CD4-positive, alpha-beta memory T cell (primary cell): ENCODE measurements around the gene CENPB. TPM values are rescaled to one million over a fixed set of nuclear protein-coding genes. Genes with fewer than 3 reads are reported as not detected.

Experiments used
- CTCF ChIA-PET: fragments of 350-600 bp; sonication (Branson Sonifier 250); formaldehyde crosslinking; loops from one replicate; lab custom pipeline; 2021; ENCODE audit warnings: inconsistent platforms; ENCODE audit not compliant: partially characterized antibody; lab: Charles Lee
- POLR2A ChIA-PET: fragments of 350-600 bp; sonication (Branson Sonifier 250); formaldehyde crosslinking; loops from one replicate; lab custom pipeline; 2021; ENCODE audit not compliant: partially characterized antibody; lab: Charles Lee
- DNase-seq, 5 donors: peaks; one replicate each; pipeline versions ENCODE4 v3.0.0 to v3.0.0-alpha.2; 2020 to 2022; ENCODE audit warnings: mixed read lengths in 1 of 5
- H3K27ac ChIP-seq: one replicate; pipeline ENCODE4 v1.7.0; 2013; ENCODE audit warnings: low read depth, low read length
- H3K27me3 ChIP-seq: 2 replicates; pipeline ENCODE4 v1.7.0; 2013; ENCODE audit warnings: mild to moderate bottlenecking, low read length, moderate library complexity; ENCODE audit not compliant: insufficient read depth
- H3K36me3 ChIP-seq: 2 replicates; pipeline ENCODE4 v1.7.0; 2013; ENCODE audit warnings: mild to moderate bottlenecking, low read length, moderate library complexity; ENCODE audit not compliant: insufficient read depth
- H3K4me1 ChIP-seq: 2 replicates; pipeline ENCODE4 v1.7.0; 2013; ENCODE audit warnings: mild to moderate bottlenecking, low read length, moderate library complexity; ENCODE audit not compliant: insufficient read depth
- H3K4me3 ChIP-seq, 2 donors: one replicate each; pipeline ENCODE4 v1.7.0; 2013; ENCODE audit warnings: low read length in 2 of 2, mild to moderate bottlenecking in 1 of 2
- H3K9me3 ChIP-seq, 2 donors: one replicate each; pipeline ENCODE4 v1.7.0; 2013; ENCODE audit warnings: low read length in 2 of 2, control low read depth in 1 of 2; ENCODE audit not compliant: control insufficient read depth in 1 of 2
- H3K27ac Mint-ChIP-seq, 7 donors: one replicate each; pipeline ENCODE4 v1.8.0; 2020 to 2021; ENCODE audit warnings: mixed read lengths in 7 of 7, mild to moderate bottlenecking in 6 of 7, inconsistent platforms in 3 of 7, moderate library complexity in 3 of 7
- H3K27me3 Mint-ChIP-seq, 2 donors: one replicate each; pipeline ENCODE4 v1.8.0; 2020 to 2021; ENCODE audit warnings: mixed read lengths in 2 of 2
- H3K36me3 Mint-ChIP-seq, 2 donors: one replicate each; pipeline ENCODE4 v1.8.0; 2020 to 2021; ENCODE audit warnings: mixed read lengths in 2 of 2, inconsistent platforms in 1 of 2, mild to moderate bottlenecking in 1 of 2
- H3K4me1 Mint-ChIP-seq, 4 donors: one replicate each; pipeline ENCODE4 v1.8.0; 2020 to 2021; ENCODE audit warnings: mixed read lengths in 4 of 4, mild to moderate bottlenecking in 1 of 4
- H3K4me3 Mint-ChIP-seq, 8 donors: one replicate each; pipeline ENCODE4 v1.8.0; 2020 to 2021; ENCODE audit warnings: mixed read lengths in 8 of 8, mild to moderate bottlenecking in 7 of 8, moderate library complexity in 6 of 8, inconsistent platforms in 3 of 8
- H3K9me3 Mint-ChIP-seq, 8 donors: one replicate each; pipeline ENCODE4 v1.8.0; 2020 to 2021; ENCODE audit warnings: mixed read lengths in 8 of 8, mild to moderate bottlenecking in 5 of 8, inconsistent platforms in 3 of 8, moderate library complexity in 1 of 8
- intact Hi-C: fragments of 100-400 bp; cut with micrococcal nuclease; formaldehyde crosslinking; loops from one replicate; pipeline ENCODE4 v1.15.1; 2023
- polyA plus RNA-seq, 2 donors: library from polyadenylated mRNA; unstranded; fragments of 300-500 nt; fragmentation: Illumina TruSeq; gene quantifications; one replicate each; pipeline ENCODE4 v1.2.3, GENCODE V29; 2021
- total RNA-seq, 2 experiments: library from RNA; stranded (reverse); gene quantifications; one replicate each; pipeline ENCODE4 v1.2.3, GENCODE V29; 2021

The CENPB gene
- total and polyA plus RNA-seq, 4 experiments from 2014 or later = 0.56 to 56.7 (median 27.1) TPM

DNA sequence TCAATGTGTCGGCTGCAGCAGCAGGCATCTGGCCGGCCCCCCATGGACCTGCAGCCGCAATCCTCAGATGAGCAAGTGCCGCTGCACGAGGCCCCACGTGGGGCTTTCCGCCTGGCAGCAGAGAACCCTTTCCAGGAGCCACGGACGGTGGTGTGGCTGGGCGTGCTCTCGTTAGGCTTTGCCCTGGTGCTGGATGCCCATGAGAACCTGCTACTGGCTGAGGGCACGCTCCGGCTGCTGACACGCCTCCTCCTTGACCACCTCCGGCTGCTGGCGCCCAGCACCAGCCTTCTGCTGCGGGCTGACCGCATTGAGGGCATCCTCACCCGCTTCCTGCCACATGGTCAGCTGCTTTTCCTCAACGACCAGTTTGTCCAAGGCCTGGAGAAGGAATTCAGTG is 37.3 kb upstream of the CENPB start:
- Mint-ChIP-seq H3K4me1 (peaks cover 9 to 30% (median 20%) of the 10 kb centered on the region in 4 donors), H3K27ac (no peak overlapping the region), H3K4me3 (no peak overlapping the region), H3K27me3 (no peaks in the 10 kb centered on the region), H3K36me3 (peaks cover 11 to 41% of the 10 kb centered on the region in 2 donors), H3K9me3 (no peaks in the 10 kb centered on the region)
- Histone ChIP-seq H3K27me3 (no peaks in the 10 kb centered on the region), H3K4me3 (no peak overlapping the region), H3K9me3 (no peaks in the 10 kb centered on the region), H3K36me3 (peaks cover 20% of the 10 kb centered on the region), H3K27ac (no peak overlapping the region), H3K4me1 (peaks cover 22% of the 10 kb centered on the region)
- intact Hi-C loops = loop anchor here (10.0 kb wide), 1 partner anchor 261 kb away; no protein-coding TSS in a partner anchor
- ChIA-PET CTCF (no interaction called here), POLR2A (interaction anchor here (1.0 kb wide), 1 partner anchor 37 kb away, joined by 3 read pairs; the partner anchor contains the start of gene CENPB)
- no peak for DNase-seq

DNA sequence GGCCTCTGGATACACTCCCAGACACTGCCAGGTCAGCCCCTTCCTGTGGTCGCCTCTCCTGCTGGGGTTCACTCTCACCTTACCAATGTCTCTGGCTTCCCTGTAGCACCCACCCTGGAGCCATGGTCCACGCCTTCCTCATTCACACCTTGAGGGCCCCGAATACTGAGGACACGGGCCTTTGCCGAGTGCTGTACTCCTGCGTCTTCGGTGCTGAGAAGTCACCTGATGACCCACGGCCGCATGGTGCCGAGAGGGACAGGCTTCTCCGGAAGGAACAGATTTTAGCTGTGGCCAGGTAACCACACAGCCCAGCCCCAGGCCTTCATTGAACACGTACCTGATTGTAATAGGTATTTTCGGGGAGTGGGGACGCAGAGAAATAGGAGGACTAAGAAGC is 35.5 kb upstream of the CENPB start:
- H3K27ac ChIP-seq = no peak overlapping the region
- H3K36me3 ChIP-seq = peaks cover 20% of the 10 kb centered on the region
- Mint-ChIP-seq H3K27me3 (no peaks in the 10 kb centered on the region), H3K9me3 (no peaks in the 10 kb centered on the region), H3K4me1 (peaks cover 18 to 49% (median 35%) of the 10 kb centered on the region in 4 donors), H3K4me3 (peak overlapping the region in 5 of 8 donors; percentile 83 to 94 (median 88)), H3K36me3 (peaks cover 11 to 34% of the 10 kb centered on the region in 2 donors), H3K27ac (peak overlapping the region in 6 of 7 donors; percentile 96 to 99 (median 99))
- DNase-seq = no peak
- H3K27me3 ChIP-seq = no peaks in the 10 kb centered on the region
- H3K9me3 ChIP-seq = no peaks in the 10 kb centered on the region
- ChIA-PET CTCF (interaction anchor here (1.6 to 2.4 kb wide), 4 partner anchors 23 to 54 kb away, joined by 6 to 33 read pairs (median 14); partner anchors contain the start of genes ADISSP and CDC25B), POLR2A (interaction anchor here (1.5 to 6.1 kb wide), 5 partner anchors 34 to 216 kb away, joined by 3 to 180 read pairs (median 19); partner anchors contain the start of genes ADISSP, CENPB and SPEF1)
- peaks cover 37% of the 10 kb centered on the region for H3K4me1 ChIP-seq
- intact Hi-C loops = loop anchor here (2.0 to 10.0 kb wide), 2 partner anchors 33 to 263 kb away; no protein-coding TSS in a partner anchor
- H3K4me3 ChIP-seq = no peak overlapping the region

DNA sequence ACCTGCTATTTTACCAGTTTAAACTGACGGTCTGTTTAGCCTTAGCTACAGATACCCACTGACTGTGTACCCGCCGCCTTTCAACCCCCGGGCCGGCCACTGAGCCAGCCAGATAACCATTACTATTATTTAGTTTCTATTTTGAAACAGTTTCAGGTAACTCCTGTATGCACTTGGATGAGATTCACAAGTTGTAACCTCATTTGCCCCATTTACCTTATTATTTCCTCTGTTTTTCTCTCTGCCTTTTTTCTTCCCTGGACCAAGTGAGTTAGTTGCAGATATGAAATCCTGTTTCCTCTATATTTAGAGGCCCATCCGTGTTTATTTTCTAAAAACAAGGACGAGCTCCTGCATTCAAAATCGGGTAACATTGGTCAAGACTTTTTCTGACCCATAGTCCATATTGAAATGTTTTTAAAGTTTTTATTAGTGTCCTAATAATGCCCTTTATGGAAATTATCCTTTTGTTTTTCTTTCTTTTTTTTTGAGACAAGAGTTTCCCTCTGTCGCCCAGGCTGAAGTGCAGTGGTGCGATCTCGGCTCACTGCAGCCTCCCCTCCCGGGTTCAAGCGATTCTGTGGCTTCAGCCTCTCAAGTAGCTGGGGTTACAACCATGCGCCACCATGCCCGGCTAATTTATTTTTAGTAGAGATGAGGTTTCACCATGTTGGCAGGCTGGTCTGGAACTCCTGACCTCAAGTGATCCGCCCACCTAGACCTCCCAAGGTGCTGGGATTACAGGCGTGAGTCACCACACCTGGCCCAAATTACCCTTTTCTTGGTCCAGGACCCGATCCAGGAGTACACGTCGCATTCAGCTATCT is 34.6 kb upstream of the CENPB start:
- peaks cover 19% of the 10 kb centered on the region for H3K36me3 ChIP-seq
- peak overlapping the region; percentile 78 to 88 for H3K4me3 ChIP-seq
- ChIA-PET CTCF (interaction anchor here (0.7 to 3.4 kb wide), 16 partner anchors 9 to 270 kb away, joined by 3 to 33 read pairs (median 6); partner anchors contain the start of genes ADISSP and CDC25B), POLR2A (interaction anchor here (0.5 to 6.1 kb wide), 17 partner anchors 9 to 264 kb away, joined by 3 to 180 read pairs (median 6); partner anchors contain the start of genes ADISSP, CENPB, MAVS and SPEF1)
- H3K9me3 Mint-ChIP-seq = no peaks in the 10 kb centered on the region
- H3K4me1 Mint-ChIP-seq = peaks cover 24 to 58% (median 42%) of the 10 kb centered on the region in 4 donors
- intact Hi-C loops = loop anchor here (1.0 to 10.0 kb wide), 8 partner anchors 10 to 264 kb away; partner anchors contain the start of genes CDC25B, CENPB and MAVS
- H3K36me3 Mint-ChIP-seq = peaks cover 11 to 30% of the 10 kb centered on the region in 2 donors
- peaks cover 44% of the 10 kb centered on the region for H3K4me1 ChIP-seq
- H3K4me3 Mint-ChIP-seq = peak overlapping the region; percentile 83 to 94 (median 91)
- no peaks in the 10 kb centered on the region for H3K27me3 Mint-ChIP-seq
- H3K27me3 ChIP-seq = no peaks in the 10 kb centered on the region
- DNase-seq = no peak
- H3K9me3 ChIP-seq = no peaks in the 10 kb centered on the region
- H3K27ac ChIP-seq = peak overlapping the region; percentile 99
- H3K27ac Mint-ChIP-seq = peak overlapping the region; percentile 96 to 99 (median 99)

DNA sequence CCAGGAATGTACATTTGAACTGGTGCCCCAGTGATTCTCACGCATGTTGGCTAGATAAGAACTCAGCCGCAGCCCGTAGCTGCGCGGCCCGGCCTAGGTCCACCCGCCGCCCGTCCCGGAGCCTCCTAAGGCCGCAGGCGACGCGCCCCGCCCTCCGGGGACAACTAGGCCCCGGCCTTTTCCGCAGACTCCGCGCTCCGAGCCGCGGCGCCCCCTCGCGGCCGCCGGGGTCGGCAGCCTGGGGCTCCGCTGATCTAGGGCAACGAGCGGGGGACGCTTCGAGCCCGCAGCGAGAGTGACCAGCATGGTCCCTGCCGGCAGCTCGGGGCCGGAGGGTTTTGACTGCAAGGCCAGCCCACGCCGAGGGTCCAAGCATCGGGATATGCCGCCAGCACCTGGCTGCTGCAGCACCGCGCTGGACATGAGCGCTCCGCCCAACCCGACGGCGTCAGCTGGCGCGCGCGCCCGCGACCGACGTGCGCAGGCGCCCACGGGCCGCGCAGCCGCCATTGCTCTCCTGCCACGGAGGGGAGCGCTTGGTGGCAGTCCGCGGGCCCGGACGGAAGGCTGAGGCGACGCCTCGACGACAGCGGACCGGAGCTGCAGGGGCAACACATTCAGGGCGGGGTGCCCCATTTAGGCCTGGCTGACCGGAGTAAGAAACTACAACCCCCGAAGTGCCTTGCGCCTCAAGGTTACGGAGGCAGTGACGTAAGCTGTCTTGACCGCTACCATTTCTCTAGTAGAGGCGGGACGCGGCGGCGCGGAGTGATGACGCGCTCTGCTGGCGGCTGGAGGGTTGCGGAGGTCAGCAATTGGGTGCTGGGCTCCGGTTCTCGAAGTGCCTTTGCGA is 33.7 kb upstream of the CENPB start, which contains the start of gene AP5S1:
Gene AP5S1, plus strand, starts transcription at position 500 of the 853 bp plus-strand sequence. CDS start 1,571 bp downstream, outside the sequence.
- Mint-ChIP-seq H3K27me3 (no peaks in the 10 kb centered on the region), H3K27ac (peak within 1 kb of the TSS; percentile 96 to 99 (median 99)), H3K9me3 (no peaks in the 10 kb centered on the region), H3K4me1 (peaks cover 30 to 66% (median 50%) of the 10 kb centered on the region in 4 donors), H3K4me3 (peak within 1 kb of the TSS; percentile 83 to 94 (median 91)), H3K36me3 (peaks cover 9 to 23% of the 10 kb centered on the region in 2 donors)
- peak; percentile 90 to 97 (median 91) for DNase-seq
- POLR2A ChIA-PET = interaction anchor here (0.5 to 6.1 kb wide), 16 partner anchors 10 to 265 kb away, joined by 3 to 180 read pairs (median 6); partner anchors contain the start of genes ADISSP, CENPB, MAVS and SPEF1
- Histone ChIP-seq H3K36me3 (peaks cover 15% of the 10 kb centered on the region), H3K9me3 (no peaks in the 10 kb centered on the region), H3K4me1 (peaks cover 53% of the 10 kb centered on the region), H3K4me3 (peak within 1 kb of the TSS; percentile 78 to 88), H3K27ac (peak within 1 kb of the TSS; percentile 99), H3K27me3 (no peaks in the 10 kb centered on the region)
- intact Hi-C loops = loop anchor here (1.0 to 10.0 kb wide), 8 partner anchors 9 to 265 kb away; partner anchors contain the start of genes CDC25B, CENPB and MAVS
- CTCF ChIA-PET = interaction anchor here (0.7 to 3.4 kb wide), 16 partner anchors 10 to 270 kb away, joined by 3 to 33 read pairs (median 6); partner anchors contain the start of genes ADISSP and CDC25B

DNA sequence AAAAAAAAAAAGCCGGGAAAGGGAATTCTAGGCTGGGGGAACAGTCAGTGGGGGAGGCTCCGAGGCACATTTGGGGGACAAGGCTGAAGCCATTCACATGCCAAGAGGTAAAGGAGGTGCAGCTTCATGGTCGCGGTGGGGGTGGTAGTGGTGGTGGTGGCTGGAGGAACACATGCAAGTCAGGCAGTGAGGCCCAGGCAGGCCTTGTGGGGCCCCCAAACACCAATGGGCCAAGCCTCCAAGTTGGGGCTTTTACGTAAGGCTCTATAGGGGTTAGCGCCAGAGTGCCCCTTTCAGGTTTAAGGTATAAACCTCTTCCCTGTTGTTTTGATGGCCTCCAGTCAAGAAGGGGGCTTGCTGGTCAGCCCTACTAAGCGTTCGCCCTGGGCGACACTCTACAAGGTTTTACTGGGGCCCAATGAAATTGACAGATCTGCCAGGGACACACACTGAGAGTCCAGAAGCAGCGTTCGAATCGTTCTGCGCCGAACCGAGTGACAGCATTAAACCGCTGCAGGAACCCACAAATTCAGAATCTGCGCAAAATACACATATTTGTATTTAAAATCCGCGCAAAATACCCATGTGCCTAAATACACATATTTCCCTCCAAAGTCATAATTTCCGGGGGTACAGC is 33.0 kb upstream of the CENPB start:
- H3K4me1 Mint-ChIP-seq = peaks cover 31 to 73% (median 54%) of the 10 kb centered on the region in 4 donors
- peak overlapping the region; percentile 99 for H3K27ac ChIP-seq
- peak overlapping the region in 1 of 2 donors; percentile 78 for H3K4me3 ChIP-seq

More for the DNA sequence above, 33.0 kb upstream of the CENPB start:
- Mint-ChIP-seq H3K9me3 (no peaks in the 10 kb centered on the region), H3K4me3 (peak overlapping the region; percentile 70 to 93 (median 78)), H3K27me3 (no peaks in the 10 kb centered on the region), H3K27ac (peak overlapping the region; percentile 85 to 99 (median 89)), H3K36me3 (peaks cover 6 to 20% of the 10 kb centered on the region in 2 donors)
- DNase-seq = no peak
- Histone ChIP-seq H3K27me3 (no peaks in the 10 kb centered on the region), H3K9me3 (no peaks in the 10 kb centered on the region), H3K4me1 (peaks cover 59% of the 10 kb centered on the region), H3K36me3 (peaks cover 15% of the 10 kb centered on the region)
- CTCF ChIA-PET = interaction anchor here (1.0 to 3.4 kb wide), 10 partner anchors 10 to 264 kb away, joined by 3 to 33 read pairs (median 6); partner anchors contain the start of genes ADISSP and CDC25B
- intact Hi-C loops = loop anchor here (1.0 to 10.0 kb wide), 8 partner anchors 8 to 265 kb away; partner anchors contain the start of genes CDC25B, CENPB and MAVS
- POLR2A ChIA-PET = interaction anchor here (1.1 to 6.1 kb wide), 12 partner anchors 26 to 266 kb away, joined by 4 to 180 read pairs (median 8); partner anchors contain the start of genes ADISSP, CENPB, MAVS and SPEF1
